Measurements from ENCODE around the gene CLEC1B.

DNA sequence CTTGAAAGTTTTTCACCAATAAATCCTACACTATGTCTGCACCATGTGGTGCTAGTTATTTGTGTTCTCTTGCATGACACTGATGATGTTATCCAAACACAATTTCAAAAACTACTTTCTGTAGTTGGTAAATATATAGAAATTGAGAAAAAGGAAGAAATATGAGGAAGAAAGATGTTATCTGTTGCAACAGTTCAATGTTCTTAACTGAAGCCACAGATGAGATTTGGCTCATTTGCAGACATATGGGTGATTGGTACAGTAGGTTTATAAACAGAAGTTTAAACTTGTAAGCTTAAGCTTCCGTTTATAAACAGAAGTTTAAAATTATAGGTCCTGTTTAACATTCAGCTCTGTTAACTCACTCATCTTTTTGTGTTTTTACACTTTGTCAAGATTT, 27.7 kb downstream of the CLEC1B start, which contains the start of gene CLEC12A:
- TF ChIP-seq, protein P1, sequence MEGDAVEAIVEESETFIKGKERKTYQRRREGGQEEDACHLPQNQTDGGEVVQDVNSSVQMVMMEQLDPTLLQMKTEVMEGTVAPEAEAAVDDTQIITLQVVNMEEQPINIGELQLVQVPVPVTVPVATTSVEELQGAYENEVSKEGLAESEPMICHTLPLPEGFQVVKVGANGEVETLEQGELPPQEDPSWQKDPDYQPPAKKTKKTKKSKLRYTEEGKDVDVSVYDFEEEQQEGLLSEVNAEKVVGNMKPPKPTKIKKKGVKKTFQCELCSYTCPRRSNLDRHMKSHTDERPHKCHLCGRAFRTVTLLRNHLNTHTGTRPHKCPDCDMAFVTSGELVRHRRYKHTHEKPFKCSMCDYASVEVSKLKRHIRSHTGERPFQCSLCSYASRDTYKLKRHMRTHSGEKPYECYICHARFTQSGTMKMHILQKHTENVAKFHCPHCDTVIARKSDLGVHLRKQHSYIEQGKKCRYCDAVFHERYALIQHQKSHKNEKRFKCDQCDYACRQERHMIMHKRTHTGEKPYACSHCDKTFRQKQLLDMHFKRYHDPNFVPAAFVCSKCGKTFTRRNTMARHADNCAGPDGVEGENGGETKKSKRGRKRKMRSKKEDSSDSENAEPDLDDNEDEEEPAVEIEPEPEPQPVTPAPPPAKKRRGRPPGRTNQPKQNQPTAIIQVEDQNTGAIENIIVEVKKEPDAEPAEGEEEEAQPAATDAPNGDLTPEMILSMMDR (IDR thresholded peaks at IDR 0.05) = no peak
- no peak for TF ChIP-seq POLR2A (IDR thresholded peaks at IDR 0.05)
